ENCODE data around the gene S100A13.
"Not testable (repeated sequence)": the region's sequence is repeated elsewhere in the genome, so short reads cannot be mapped to it uniquely, and the experiment has no call there.

S100A13 gene

DNA sequence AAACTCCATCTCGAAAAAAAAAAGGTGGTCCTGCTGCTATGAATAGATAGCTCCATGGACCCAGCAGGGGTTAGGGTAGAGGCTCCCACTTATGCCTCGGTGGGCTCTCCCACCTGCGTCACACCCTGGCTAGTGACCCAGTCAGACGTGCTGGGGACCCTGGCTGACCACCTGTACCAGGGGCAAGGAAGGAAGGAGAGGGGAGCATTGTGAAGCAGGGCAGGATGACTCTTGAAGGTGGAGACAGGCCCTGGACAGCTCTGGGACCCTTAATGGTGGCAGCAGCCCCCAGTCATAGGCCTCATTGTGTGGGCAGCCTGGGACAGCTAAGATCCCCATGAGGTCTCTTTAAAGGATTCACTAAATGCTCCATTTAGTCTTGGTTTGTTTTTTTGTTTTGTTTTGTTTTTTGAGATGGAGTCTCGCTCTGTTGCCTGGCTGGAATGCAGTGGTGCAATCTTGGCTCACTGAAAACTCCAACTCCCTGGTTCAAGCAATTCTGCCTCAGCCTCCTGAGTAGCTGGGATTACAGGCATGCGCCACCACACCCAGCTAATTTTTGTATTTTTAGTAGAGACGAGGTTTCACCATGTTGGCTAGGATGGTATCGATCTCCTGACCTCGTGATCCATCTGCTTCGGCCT, 20.8 kb upstream of the S100A13 start:
- peak; percentile 65 for DNase-seq (ENCODE audit: low read depth)

DNA sequence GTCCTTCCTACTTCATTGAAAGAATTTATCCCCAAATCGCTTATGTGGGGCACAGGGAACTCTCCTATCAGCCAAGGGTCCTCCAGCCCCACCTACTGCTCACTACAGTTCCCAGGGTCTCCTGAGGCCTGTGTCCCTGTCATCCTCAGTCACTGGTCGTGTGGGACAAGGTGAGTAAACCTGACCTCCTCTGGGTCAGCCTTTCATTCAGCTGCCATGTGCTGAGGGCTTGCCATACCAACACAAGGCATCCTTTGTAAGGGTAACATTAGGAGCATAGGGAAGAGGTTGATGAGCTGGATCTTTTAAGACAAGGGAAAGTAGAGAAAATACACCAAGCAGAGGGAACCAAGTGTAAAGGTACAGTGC, 20.0 kb upstream of the S100A13 start:
- no peak for DNase-seq (ENCODE audit: low read depth)

DNA sequence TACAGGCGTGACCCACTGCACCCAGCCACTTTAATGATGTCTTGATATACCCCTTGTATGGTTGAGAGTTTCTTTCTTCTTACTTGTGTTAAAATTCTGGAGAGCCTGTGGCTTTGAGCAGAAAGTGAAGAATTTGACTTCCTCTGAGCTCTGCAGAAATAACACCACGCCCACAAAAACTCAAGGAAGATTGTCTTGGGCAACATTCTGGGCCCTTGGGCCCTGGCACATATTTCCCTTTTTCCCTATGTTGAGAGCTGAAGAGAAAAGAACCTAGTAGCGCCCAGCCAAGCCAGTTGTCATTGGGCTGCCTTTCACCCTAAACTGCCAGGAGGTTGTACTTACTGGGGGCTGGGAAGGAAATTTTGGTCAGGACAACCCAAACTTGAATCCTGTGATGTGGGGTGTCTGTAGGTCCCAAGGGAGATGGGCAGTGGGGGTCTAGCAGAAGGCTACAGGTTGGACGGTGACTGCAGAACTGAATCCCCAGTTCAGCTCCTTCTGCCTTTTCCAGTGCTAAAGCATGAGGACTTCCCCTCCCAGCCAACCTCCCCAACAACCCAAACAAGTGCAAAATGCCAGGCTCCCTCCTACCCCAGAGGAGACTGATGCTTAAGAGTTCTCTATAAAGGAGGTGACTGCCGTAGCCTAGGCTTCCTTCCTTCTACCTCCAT, 19.5 kb upstream of the S100A13 start:
- peak; percentile 52 for DNase-seq (ENCODE audit: low read depth)

DNA sequence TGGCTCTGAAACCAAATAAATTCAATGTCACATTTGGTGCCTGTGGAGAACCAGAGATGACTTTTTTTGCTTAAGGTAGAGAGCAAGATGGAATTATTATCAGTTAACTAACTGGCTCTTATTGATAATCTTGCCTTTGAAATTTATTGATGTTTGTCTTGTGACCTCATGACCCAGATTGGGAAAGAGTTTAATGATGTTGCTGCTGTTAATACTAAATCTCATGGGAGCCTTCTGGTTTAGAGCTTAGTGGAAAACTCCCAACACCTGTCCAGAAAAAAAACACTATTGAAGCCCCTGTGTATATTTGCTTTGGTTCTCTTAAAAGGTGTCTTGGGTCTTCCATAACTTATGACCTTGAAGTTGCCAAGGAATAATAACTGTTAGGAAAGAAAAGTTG, 16.5 kb upstream of the S100A13 start:
- DNase-seq (ENCODE audit: low read depth) = no peak

DNA sequence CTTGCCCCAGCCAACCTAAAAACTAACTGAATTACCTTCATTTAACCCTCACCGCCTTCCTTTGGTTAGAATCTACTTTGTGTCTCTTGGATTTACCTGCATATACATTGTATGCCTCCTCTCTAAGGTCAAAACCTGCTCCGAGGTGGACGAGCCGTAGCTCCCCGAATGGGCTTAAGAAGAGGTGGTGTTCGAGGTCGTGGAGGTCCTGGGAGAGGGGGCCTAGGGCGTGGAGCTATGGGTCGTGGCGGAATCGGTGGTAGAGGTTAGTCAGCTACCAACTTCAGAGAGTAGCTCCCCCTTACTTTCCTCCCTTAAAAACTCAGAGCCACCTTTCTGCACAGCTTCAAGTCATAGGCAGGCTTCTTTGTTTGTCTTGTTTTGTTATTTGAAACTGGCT, 15.8 kb upstream of the S100A13 start:
- no peak for DNase-seq (ENCODE audit: low read depth)

DNA sequence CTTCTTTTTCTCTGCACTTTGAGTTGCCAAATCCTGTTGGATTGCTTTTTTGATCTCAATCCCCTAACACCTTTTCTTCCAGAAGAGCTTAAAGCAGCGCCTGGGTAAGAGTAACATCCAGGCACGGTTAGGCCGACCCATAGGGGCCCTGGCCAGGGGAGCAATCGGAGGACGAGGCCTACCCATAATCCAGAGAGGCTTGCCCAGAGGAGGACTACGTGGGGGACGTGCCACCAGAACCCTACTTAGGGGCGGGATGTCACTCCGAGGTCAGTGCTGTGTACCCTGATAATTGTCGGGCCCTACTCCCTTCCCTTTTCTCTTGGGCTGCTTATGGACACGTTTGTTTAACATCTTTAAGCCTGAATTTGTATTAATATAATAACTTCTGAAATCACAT, 14.9 kb upstream of the S100A13 start:
- DNase-seq (ENCODE audit: low read depth) = no peak

DNA sequence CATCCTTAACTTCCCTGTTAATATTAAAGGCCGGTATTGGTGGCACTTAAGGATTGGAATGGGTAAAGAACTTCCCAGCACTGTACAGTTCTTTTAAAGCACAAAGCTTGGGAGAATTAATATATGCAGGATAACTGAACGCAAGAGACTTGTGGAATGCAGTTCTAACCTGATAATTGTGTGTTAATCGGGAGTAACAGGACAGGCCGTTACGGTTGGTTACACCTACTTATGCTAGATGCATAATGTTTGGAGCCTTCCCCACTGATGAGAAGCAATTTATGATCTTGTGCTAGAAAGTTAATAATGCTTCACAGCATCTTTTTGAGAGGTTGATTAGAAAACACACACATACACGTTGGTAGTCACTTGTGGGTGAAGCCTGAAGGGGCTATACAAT, 13.6 kb upstream of the S100A13 start:
- DNase-seq (ENCODE audit: low read depth) = no peak

DNA sequence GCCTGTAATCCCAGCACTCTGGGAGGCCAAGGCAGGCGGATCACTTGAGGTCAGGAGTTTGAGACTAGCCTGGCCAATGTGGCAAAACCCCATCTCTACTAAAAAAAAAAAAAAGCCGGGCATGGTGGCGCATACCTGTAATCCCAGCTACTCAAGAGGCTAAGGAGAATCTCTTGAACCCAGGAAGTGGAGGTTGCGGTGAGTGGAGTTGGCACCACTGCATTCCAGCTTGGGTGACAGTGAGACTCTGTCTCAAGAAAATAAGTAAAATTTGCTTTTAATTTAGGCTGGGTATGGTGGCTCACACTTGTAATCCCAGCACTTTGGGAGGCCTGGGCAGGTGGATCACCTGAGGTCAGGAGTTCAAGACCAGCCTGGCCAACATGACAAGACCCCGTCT, 12.9 kb upstream of the S100A13 start:
- not testable (repeated sequence) for DNase-seq (ENCODE audit: low read depth)

DNA sequence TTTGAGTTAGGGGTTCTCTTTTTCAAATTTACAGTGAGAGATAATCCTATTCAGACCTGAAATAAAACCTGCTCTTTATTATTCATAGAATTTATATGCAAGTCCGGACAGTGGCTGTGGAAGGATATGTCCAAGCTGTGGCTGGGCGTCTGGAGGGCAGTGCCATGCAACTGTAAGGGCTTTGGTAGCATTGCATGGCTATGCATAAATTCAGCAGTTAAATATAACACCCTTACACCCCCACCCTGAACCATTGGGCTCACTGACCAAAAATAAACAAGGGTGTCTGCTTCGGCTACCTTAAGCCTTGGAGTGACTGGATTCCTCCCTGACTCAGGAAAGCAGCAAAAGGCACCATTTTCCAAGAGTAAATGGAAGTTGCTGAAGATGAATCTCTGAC, 12.0 kb upstream of the S100A13 start:
- no peak for DNase-seq (ENCODE audit: low read depth)

DNA sequence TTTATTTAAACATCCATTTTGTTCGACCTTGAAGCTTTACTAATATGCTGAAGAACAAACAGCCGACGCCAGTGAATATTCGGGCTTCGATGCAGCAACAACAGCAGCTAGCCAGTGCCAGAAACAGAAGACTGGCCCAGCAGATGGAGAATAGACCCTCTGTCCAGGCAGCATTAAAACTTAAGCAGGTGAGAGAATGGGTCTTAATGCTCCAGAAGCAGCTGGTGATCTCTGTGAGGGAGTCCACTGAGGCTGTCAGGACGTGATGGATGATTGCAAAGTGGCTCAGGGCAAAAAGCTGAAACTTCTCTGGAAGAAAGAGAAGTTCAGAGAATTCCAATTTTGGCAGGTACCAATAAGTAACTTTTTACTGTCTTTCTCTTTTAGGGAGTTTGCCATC, 11.0 kb upstream of the S100A13 start:
- no peak for DNase-seq (ENCODE audit: low read depth)

DNA sequence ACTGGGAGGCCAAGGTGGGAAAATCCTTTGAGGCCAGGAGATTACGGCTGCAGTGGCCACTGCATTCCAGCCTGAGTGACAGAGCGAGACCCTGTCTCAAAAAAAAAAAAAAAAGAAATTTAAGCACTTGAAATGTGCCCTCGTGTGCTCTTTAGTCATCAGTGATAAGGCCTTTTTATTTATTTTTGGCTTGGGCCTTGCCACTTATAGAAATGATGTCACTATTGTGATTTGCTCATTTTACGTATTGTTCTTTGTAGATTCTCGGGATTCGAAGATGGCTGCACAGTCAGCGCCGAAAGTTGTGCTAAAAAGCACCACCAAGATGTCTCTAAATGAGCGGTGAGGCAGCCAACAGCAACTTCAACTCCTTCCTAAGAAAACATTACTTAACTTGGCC, 9.0 kb upstream of the S100A13 start:
- no peak for DNase-seq (ENCODE audit: low read depth)

DNA sequence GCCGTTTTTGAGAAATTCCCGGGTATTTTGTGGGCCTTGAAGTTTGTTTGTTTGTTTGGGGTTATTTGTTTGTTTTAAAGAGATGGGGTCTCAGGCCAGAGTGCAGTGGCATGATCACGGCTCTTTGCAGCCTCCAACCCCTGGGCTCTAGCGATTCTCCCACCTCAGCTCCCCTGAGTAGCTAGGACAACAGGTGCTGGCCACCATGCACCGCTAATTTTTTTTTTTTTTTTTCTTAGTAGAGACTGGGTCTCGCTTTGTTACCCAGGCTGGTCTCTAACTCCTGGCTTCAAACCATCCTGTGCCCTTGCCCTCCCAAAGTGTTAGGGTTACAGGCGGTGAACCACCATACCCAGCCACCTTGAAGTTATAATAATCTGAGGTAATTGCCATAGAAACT, 8.6 kb upstream of the S100A13 start:
- DNase-seq (ENCODE audit: low read depth) = no peak

DNA sequence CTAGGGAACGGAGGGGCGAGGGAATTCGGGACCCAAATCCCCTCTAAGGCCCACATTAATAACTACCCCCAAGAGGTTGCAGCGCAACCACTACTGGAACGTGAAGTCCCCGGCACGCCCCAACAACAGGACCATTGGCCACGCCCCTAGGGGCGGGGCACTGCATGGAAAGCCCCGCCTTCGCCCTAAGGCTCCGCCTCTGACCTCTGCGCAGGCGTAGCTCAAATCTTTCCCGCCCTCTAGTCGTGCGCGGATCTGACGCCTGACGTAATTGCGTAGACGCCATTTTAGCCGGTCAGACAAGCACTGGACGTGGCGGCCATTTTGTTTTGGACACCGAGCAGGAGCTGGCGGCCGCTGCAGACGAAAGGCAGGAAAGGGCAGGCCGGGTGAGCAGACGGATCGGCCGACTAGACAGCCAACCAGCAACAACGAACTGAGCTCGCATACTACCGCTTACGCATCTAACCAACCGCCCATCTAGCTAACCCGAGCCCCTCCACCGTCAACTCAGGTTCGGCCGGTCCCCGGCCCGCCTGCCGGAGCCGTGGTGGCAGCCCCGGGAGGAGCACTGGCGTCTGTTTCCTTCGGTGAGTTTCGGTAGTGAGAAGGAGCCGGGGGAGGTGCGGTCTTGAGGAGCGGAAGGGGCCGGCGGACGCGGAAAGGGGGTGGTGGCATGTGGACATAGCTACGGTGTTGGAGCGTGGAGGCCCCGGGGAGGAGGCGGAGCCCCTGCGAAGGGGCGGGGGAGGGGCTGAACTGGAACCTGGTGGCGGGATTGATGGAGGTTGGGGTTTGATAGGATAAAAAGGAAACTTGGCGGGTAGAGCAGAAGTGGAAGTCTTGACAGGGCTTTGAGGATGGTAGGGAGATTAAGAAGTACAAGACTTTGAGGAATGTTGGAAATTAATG, 6.7 kb upstream of the S100A13 start, which contains the start of gene CHTOP:
Gene CHTOP (plus strand): TSS at position 313 of the 912 bp plus-strand sequence. CDS start 2,523 bp downstream, outside the sequence.
- peak; percentile 98 for DNase-seq (ENCODE audit: low read depth)

DNA sequence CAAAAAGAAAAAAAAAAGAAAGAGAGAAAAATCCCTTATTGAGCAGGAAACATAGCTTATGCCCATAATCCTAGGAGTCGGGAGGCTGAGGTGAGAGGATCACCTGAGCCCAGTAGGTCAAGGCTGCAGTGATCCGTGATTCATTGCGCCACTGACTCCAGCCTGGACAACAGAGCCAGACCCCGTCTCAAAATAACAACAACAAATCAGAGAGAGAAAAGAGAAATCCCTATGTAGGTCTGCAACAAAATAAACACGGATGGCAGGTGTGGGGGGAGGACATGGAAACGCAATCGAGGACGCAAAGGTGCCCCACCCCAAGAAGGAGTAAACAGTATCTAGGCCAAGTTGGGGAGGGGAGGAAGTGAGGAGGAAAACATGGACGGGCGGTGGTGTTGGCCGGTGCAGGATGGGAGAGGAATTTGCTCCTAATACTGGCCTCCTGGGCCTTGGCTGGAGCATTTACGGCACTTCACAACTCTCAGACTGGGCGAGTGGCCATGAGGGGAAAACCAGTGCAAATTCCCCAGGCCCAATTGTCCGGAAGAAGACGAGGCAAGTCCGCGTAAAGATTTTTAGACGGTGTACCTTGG, 6.0 kb upstream of the S100A13 start:
- DNase-seq (ENCODE audit: low read depth) = no peak

DNA sequence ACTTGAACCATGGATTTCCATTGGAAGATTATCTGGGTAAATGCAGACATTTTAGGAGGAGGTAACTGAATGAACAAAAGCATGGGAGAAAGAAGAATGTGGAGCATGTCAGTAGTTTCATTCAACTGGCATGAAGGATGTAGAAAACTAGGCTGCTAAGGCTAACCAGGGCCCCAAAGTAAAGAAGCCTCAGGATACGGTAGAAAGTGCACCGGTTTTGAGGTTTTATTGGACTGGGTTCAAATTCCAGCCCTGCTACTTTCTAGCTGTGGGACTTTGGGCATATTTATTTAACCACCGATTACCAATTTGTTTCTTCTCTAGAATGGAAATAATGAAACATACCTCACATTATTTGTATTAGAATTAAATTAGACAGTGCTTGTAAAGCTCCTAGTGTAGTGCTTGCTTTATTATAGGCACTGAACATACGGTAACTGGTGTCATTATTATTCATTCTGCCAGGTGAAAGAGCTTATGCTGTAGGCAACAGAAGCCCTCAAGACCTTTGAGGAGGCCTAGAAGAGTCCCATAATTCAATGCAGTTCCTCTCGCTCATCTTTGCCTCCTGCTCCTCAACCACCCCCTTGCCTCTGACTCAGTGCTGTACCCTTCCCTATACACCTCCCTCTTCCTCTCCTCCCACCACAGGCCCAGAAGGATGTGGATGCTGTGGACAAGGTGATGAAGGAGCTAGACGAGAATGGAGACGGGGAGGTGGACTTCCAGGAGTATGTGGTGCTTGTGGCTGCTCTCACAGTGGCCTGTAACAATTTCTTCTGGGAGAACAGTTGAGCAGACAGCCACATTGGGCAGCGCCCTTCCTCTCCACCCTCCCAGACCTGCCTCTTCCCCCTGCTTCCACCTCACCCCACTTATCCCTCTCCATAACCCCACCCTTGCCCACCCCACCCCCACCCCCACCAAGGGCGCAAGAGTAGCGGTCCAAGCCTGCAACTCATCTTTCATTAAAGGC, 4.0 kb upstream of the S100A13 start:
- DNase-seq (ENCODE audit: low read depth) = no peak

DNA sequence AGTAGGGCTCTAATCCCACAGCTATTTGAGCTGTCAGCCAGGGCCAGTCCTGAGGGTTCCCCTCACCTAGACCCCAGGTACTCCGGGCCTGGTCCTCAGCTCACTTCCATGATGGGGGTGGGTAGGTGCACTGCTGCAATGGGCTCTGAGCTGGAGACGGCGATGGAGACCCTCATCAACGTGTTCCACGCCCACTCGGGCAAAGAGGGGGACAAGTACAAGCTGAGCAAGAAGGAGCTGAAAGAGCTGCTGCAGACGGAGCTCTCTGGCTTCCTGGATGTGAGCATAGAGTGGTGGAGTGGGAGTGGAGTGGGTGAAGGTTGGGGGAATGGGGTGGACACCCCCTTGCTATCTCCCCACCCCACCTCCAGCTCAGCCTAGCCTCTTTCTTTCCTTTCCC, 3.1 kb upstream of the S100A13 start:
- DNase-seq (ENCODE audit: low read depth) = no peak

DNA sequence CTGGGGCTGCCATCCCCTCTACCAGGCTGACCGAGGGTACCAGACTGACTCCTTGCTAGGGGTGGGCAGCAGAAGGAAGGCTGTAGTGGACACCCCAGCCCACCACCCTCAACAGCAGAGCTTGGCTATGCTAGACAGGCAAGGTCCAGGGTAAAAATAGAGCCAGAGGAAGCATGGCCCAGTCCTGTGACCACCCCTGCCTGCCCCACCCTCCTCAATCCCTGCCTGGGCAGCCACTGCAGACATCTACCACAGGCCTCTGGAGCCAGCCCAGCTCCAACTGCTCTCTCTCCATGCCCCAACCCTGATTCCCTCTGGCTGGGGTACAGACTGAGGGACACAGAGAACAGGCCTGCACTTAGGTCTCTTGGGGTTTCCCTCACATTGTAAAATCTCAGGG, 2.7 kb upstream of the S100A13 start:
- DNase-seq (ENCODE audit: low read depth) = no peak

DNA sequence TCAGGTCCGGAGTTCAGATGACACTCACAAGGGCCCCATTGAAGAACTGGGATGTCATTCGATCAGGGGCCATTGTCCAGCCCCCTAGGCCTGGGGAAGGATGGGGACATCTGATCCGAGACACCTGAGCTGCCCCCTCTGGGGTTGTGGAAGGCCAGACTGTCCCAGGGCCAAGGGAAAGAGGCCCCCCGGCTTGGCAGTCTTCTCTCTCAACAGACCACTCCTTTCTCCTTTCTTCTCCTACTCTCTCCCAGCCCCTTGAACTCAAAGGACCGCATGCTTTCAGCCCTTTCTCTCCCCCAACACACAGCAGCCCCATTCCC, 2.0 kb upstream of the S100A13 start:
- DNase-seq (ENCODE audit: low read depth) = no peak

DNA sequence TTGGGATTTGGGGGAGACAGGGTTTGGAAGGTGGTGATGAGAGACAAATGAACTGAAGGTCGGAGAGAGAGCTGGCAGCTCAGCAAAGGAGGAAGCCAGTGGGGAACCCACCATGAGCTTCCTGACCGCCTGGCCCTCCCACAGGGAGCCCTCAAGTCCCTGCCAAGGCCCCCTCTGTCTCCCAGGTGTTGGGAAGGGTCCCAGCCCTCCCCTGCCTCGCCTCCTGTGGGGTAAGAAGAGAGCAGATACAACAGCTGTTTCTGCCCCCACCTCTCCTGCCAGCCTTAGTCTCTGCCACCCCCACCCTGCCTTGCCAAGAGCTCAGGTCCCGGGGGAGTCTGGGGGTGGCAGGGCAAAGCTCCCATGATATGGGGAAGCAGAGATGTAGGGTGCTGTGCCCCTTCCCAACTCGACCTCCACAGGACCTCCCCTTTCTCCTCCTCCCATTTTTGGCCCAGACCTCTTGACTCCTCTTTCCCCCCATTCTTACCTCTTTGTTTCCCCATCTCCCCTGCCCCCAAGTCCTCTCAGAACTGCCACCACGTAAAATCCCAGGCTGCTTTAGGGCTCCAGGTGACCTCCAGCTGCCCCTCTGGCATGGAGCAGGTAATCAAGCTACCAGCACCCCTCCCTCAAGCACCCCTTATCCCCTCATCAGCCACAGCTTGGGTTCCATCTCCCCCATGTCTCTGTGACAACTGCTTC, 1.5 kb upstream of the S100A13 start:
- no peak for DNase-seq (ENCODE audit: low read depth)

DNA sequence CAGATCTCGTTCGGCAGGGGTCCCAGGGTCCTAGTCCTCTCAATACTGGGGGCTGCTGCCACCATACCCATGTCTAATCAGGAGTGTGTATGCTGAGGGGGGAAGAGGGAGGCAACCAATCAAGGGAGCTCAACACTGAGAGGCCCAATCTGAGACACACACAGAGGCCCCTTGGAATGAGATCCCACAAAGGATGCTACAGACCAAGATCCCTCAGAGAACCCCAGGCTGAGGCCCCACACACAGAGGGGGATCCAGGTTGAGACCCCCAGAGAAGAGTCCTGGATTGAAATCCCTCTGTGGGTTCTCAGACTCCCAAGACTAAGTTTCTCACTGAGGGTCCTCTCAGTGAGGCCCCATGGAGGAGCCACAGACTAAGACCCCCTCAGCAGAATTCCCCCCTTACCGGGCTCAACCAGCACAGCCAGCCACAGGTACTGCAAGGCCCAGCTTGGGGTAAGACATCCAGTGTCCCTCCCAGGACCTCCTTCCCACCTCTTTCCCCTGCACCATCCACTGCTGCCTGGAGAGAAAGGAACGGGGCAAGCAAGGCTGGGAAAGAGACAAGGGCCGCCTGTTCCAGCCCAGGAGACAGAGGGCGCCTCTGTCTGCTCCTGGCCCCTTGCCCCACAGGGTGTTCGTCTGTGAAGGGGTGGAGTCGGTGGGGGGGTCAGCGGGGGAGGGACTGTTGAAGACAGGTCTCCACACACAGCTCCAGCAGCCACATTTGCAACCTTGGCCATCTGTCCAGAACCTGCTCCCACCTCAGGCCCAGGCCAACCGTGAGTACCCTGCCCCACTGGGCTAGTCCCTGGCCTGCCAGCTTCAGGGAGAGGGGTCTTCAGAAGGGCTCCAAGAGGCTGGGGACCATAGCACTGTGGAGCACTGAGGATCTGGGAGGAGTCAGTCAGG, 666 bp upstream of the S100A13 start, which contains the start of gene S100A1:
Gene S100A1 (plus strand): TSS at position 720 of the 912 bp plus-strand sequence. CDS start 2,088 bp downstream, outside the sequence.
- DNase-seq (ENCODE audit: low read depth) = no peak
